Thymus (tissue), 11 donors: Measurements from ENCODE around the gene B3GNT5. TPM values are rescaled to one million over a fixed set of nuclear protein-coding genes. Genes with fewer than 3 reads are reported as not detected.

Experiments used
- DNase-seq, 9 donors: peaks; one replicate each; pipeline ENCODE4 v3.0.0-alpha.2; 2013; ENCODE audit warnings: low spot score in 9 of 9, low read depth in 6 of 9, missing footprints in 1 of 9
- H3K27ac ChIP-seq, 2 donors: one replicate each; pipeline ENCODE4 v1.5.1; 2013; ENCODE audit warnings: control low read depth in 1 of 2, low read depth in 1 of 2, low read length in 1 of 2, mild to moderate bottlenecking in 1 of 2, moderate library complexity in 1 of 2
- H3K27me3 ChIP-seq, 2 donors: one replicate each; pipeline ENCODE4 v1.5.1; 2013; ENCODE audit warnings: low read length in 1 of 2; ENCODE audit not compliant: control insufficient read depth in 2 of 2, insufficient read depth in 1 of 2
- H3K36me3 ChIP-seq, 2 donors: one replicate each; pipeline ENCODE4 v1.5.1; 2013; ENCODE audit warnings: low read length in 1 of 2, mild to moderate bottlenecking in 1 of 2, moderate library complexity in 1 of 2; ENCODE audit not compliant: control insufficient read depth in 2 of 2, insufficient read depth in 2 of 2
- H3K4me1 ChIP-seq, 2 donors: one replicate each; pipeline ENCODE4 v1.5.1; 2013; ENCODE audit warnings: low read length in 2 of 2; ENCODE audit not compliant: control insufficient read depth in 2 of 2, insufficient read depth in 2 of 2
- H3K4me3 ChIP-seq, 2 donors: one replicate each; pipeline ENCODE4 v1.5.1; 2013; ENCODE audit warnings: low read length in 2 of 2, control low read depth in 1 of 2, mild to moderate bottlenecking in 1 of 2
- H3K9me3 ChIP-seq, 2 donors: one replicate each; pipeline ENCODE4 v1.5.1; 2013; ENCODE audit warnings: low read length in 1 of 2, mild to moderate bottlenecking in 1 of 2; ENCODE audit not compliant: control insufficient read depth in 2 of 2, insufficient read depth in 1 of 2
- WGBS: extraction: QIAGEN DNeasy Blood & Tissue Kit; methylation state at CpG from one replicate; pipeline ENCODE4 v1.1.7; 2013; 5-methylcytosine and 5-hydroxymethylcytosine counted together
- polyA plus RNA-seq: library from polyadenylated mRNA; stranded (reverse); fragments of 200-250 nt; gene quantifications from one replicate; pipeline ENCODE4 v1.2.3, GENCODE V29; 2013
- total RNA-seq: library from RNA; stranded (reverse); fragments of 120-200 nt; gene quantifications from one replicate; pipeline ENCODE4 v1.2.4, GENCODE V29; 2013
- donor health status: healthy.

B3GNT5 gene
- total and polyA plus RNA-seq, 2 donors: 1.7 to 10.5 TPM

DNA sequence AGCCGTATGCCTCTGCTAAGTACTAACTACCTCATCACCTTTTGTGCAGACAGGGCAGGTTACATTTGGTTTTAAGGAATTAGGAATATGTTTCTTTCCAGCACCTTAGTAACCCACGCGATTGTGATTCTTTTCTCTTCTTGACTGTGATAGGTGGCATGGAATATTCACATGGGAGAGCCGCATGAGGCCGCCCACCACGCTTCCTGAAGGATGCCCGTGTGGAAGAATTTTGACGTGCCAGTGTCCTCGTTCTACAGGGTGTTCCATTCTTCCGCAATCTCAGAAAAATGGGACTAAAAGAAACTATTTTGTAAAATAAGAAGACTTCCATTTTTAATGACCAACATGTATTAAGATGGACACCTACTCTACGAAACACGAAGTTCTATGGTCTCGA, 16.3 kb downstream of the B3GNT5 start:
- Histone ChIP-seq H3K4me3 (no peak overlapping the region), H3K9me3 (no peaks in the 10 kb centered on the region), H3K36me3 (no peaks in the 10 kb centered on the region), H3K27ac (no peak overlapping the region), H3K4me1 (peaks cover 0 to 3% of the 10 kb centered on the region in 2 donors), H3K27me3 (no peaks in the 10 kb centered on the region)
- WGBS: 97% methylated on average over 13 of the region's 13 CpGs
- DNase-seq: no peak

DNA sequence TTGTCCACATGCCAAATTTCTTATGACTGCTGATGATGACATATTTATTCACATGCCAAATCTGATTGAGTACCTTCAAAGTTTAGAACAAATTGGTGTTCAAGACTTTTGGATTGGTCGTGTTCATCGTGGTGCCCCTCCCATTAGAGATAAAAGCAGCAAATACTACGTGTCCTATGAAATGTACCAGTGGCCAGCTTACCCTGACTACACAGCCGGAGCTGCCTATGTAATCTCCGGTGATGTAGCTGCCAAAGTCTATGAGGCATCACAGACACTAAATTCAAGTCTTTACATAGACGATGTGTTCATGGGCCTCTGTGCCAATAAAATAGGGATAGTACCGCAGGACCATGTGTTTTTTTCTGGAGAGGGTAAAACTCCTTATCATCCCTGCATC, 17.3 kb downstream of the B3GNT5 start:
- Histone ChIP-seq H3K27ac (no peak overlapping the region), H3K27me3 (no peaks in the 10 kb centered on the region)
- WGBS: 98% methylated on average over 7 of the region's 7 CpGs

DNA sequence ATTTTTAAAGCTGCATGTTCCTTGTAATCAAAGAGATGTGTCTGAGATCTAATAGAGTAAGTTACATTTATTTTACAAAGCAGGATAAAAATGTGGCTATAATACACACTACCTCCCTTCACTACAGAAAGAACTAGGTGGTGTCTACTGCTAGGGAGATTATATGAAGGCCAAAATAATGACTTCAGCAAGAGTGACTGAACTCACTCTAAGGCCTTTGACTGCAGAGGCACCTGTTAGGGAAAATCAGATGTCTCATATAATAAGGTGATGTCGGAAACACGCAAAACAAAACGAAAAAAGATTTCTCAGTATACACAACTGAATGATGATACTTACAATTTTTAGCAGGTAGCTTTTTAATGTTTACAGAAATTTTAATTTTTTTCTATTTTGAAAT, 19.1 kb downstream of the B3GNT5 start:
- 99% methylated on average over 3 of the region's 3 CpGs for WGBS
- Histone ChIP-seq H3K4me1 (peaks cover 0 to 2% of the 10 kb centered on the region in 2 donors), H3K36me3 (no peaks in the 10 kb centered on the region), H3K9me3 (no peaks in the 10 kb centered on the region), H3K4me3 (no peak overlapping the region), H3K27me3 (no peaks in the 10 kb centered on the region), H3K27ac (no peak overlapping the region)
- no peak for DNase-seq

More for the DNA sequence above, 17.3 kb downstream of the B3GNT5 start:
- DNase-seq: no peak
- no peaks in the 10 kb centered on the region for H3K9me3 ChIP-seq
- H3K4me1 ChIP-seq: peaks cover 1 to 2% of the 10 kb centered on the region in 2 donors
- H3K4me3 ChIP-seq: no peak overlapping the region
- H3K36me3 ChIP-seq: no peaks in the 10 kb centered on the region

DNA sequence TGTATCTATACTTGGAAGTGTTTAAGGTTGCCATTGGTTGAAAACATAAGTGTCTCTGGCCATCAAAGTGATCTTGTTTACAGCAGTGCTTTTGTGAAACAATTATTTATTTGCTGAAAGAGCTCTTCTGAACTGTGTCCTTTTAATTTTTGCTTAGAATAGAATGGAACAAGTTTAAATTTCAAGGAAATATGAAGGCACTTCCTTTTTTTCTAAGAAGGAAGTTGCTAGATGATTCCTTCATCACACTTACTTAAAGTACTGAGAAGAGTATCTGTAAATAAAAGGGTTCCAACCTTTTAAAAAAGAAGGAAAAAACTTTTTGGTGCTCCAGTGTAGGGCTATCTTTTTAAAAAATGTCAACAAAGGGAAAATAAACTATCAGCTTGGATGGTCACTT, 19.7 kb downstream of the B3GNT5 start:
- no peak for DNase-seq
- Histone ChIP-seq H3K27ac (no peak overlapping the region), H3K4me1 (peaks cover 0 to 2% of the 10 kb centered on the region in 2 donors)

DNA sequence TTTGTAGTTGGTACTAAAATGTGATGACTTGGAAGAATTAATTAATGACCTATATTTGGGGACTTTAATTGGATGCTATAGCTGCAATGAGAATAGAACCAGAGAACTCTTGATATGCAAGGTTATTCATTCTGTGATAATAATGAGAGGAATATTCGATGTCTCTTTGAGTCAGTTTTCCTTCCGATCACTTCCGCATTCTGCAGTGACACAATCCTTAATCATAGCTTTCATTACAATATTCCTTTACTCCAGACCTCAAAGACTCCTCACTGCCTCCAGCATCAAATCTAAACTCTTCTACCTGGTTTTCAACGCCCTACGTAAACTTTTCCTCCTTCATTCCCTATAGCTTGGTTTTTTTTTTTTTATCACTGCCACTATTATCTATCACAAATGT, 21.6 kb downstream of the B3GNT5 start:
- H3K9me3 ChIP-seq: no peaks in the 10 kb centered on the region
- no peak for DNase-seq
- H3K4me1 ChIP-seq: peaks cover 0 to 2% of the 10 kb centered on the region in 2 donors
- H3K27ac ChIP-seq: no peak overlapping the region
- 96% methylated on average over 5 of the region's 5 CpGs for WGBS
- no peak overlapping the region for H3K4me3 ChIP-seq
- H3K27me3 ChIP-seq: no peaks in the 10 kb centered on the region
- no peaks in the 10 kb centered on the region for H3K36me3 ChIP-seq

More for the DNA sequence above, 19.7 kb downstream of the B3GNT5 start:
- Histone ChIP-seq H3K36me3 (no peaks in the 10 kb centered on the region), H3K4me3 (no peak overlapping the region), H3K9me3 (no peaks in the 10 kb centered on the region), H3K27me3 (no peaks in the 10 kb centered on the region)

DNA sequence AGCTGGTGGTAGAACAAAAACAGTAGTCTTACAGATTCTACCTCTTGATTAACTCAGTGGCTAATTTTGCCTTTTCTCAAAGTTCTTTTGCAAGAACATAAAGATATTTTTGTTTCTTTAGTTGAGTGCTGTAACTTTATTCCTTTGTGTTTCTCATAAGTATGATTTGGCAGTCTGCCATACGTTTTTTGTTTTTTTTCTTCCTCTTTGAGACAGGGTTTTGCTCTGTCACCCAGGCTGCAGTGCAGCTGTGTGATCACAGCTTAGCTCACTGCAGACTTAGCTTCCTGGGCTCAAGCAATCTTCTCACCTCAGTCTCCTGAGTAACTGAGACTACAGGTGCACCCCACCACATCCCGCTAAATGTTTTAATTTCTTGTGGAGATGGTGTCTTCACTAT, 22.4 kb downstream of the B3GNT5 start:
- H3K4me3 ChIP-seq: no peak overlapping the region
- H3K36me3 ChIP-seq: no peaks in the 10 kb centered on the region
- 37% methylated on average over 2 of the region's 2 CpGs for WGBS
- H3K4me1 ChIP-seq: peaks cover 0 to 2% of the 10 kb centered on the region in 2 donors
- DNase-seq: peak in 8 of 9 donors; percentile 45 to 87 (median 56)
- peak overlapping the region; percentile 45 to 53 for H3K27ac ChIP-seq
- H3K27me3 ChIP-seq: no peaks in the 10 kb centered on the region
- no peaks in the 10 kb centered on the region for H3K9me3 ChIP-seq

DNA sequence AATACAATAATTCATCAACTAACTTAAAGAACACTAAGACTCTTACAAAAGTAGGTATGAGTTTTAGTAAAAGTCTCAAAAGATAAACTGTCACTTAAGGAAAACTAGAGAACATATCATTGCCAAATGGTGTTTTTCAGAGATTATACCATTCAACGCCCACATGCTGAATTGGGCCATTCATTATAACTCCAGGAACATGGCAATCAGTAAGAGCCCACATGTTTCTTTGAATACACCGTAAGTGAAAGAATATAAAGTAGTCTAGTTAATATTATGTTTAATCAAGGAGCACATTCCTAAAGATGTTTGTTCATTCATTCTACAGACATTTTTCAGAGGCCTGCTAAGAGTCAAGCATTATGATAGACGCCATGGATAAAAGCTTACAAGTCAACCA, 22.9 kb downstream of the B3GNT5 start:
- Histone ChIP-seq H3K4me1 (peaks cover 0 to 2% of the 10 kb centered on the region in 2 donors), H3K9me3 (no peaks in the 10 kb centered on the region), H3K27ac (peak overlapping the region; percentile 45 to 53), H3K27me3 (no peaks in the 10 kb centered on the region), H3K36me3 (no peaks in the 10 kb centered on the region), H3K4me3 (no peak overlapping the region)
- DNase-seq: no peak
- WGBS: 95% methylated on average over 3 of the region's 3 CpGs

DNA sequence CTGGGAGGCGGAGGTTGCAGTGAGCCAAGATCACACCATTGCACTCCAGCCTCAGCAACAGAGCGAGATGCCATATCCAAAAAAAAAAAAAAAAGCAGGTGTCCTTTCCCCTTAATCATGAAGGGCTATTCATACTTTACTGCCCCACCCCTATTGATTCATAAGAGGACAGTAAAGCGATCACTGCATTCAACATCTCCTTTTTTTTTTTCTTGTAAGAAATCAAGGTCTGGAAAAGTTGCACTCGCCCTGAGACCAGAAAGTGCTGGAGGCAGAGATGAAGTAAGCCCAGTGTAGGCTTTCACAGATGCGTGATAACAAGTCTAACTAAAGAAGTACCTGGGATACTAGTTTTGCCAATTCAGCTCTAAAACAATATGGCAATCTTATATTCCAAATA, 24.2 kb downstream of the B3GNT5 start:
- DNase-seq: no peak
- Histone ChIP-seq H3K9me3 (no peaks in the 10 kb centered on the region), H3K36me3 (no peaks in the 10 kb centered on the region), H3K27me3 (no peaks in the 10 kb centered on the region), H3K4me3 (no peak overlapping the region), H3K27ac (no peak overlapping the region), H3K4me1 (peaks cover 0 to 2% of the 10 kb centered on the region in 2 donors)
- 97% methylated on average over 5 of the region's 5 CpGs for WGBS

DNA sequence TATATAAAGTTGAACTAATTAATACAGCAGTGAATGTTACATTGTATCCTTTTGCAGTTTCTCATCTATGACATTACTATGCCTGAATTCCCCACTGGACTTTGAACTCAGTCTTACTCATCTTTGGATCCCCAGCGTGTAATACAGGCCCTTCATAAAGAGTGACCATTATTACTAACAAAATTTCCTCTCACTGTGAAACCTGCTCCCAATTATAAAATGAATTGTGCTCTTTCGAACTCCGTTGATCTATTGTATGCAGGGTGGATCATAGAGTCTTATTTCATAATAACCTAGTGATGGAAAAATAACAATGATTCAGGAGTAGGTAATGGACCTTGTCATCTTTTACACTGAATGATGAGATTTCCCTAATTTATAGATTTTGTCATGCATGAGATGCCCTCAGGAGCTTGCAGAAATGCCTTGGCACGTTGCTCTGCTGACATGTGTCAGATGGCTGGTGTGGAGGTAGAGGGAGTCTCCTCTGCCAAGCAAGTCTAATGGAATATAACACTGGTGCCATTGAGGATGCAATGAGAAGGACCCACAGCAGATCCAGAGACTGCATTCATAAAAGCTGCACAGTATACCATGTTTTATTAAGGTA, 25.5 kb downstream of the B3GNT5 start:
- H3K27me3 ChIP-seq: no peaks in the 10 kb centered on the region
- H3K27ac ChIP-seq: no peak overlapping the region
- H3K36me3 ChIP-seq: no peaks in the 10 kb centered on the region
- 94% methylated on average over 4 of the region's 4 CpGs for WGBS
- no peak for DNase-seq
- peaks cover 0 to 2% of the 10 kb centered on the region in 2 donors for H3K4me1 ChIP-seq
- no peaks in the 10 kb centered on the region for H3K9me3 ChIP-seq
- H3K4me3 ChIP-seq: no peak overlapping the region
